Measurements from ENCODE around the gene GRIK4. TPM values are rescaled to one million over a fixed set of nuclear protein-coding genes. Genes with fewer than 3 reads are reported as not detected.

Gene GRIK4
- total RNA-seq, 1 experiment from 2014 or later: not detected

- H3K9ac ChIP-seq (ENCODE audit: low read length): no peak overlapping the region
- H3K27me3 ChIP-seq (ENCODE audit: low read length): peaks cover 72% of the 10 kb centered on the region
- H3F3A ChIP-seq (ENCODE audit: low read length, unreplicated experiment): no peaks in the 10 kb centered on the region
- no peak overlapping the region for H3K27ac ChIP-seq (ENCODE audit: low read length)
- intact Hi-C loops (cut with micrococcal nuclease): no loop called here
- POLR2A ChIA-PET (ENCODE audit: unreplicated experiment): no interaction called here
- DNase-seq (no peak), ATAC-seq (no peak)
- no peaks in the 10 kb centered on the region for H3K79me2 ChIP-seq (ENCODE audit: low read length)
- no peaks in the 10 kb centered on the region for H4K20me1 ChIP-seq (ENCODE audit: low read length)
- no peak overlapping the region for H3K4me2 ChIP-seq (ENCODE audit: low read length)
- no peak overlapping the region for H3K4me3 ChIP-seq (ENCODE audit: low read length)
- no TSS peak for BruUV-seq (replicated peaks)
- H3K4me1 ChIP-seq (ENCODE audit: insufficient read depth, low read length): no peaks in the 10 kb centered on the region
- CTCF ChIA-PET: no interaction called here
- no peak for TF ChIP-seq EZH2 (IDR thresholded peaks at IDR 0.05; ENCODE audit: low read length, unreplicated experiment)
- no peak for TF ChIP-seq EZH2phosphoT487 (IDR thresholded peaks at IDR 0.05; ENCODE audit: borderline replicate concordance, low read length)
- no peak for TF ChIP-seq CTCF (conservative IDR thresholded peaks at IDR 0.05; ENCODE audit: low read depth, low read length)
- no peak overlapping the region for H2AFZ ChIP-seq (ENCODE audit: low read length)
- no peaks in the 10 kb centered on the region for H3K9me3 ChIP-seq (ENCODE audit: low read length)
- H3K9me2 ChIP-seq (replicated peaks; ENCODE audit: low read length): no peaks in the 10 kb centered on the region
- no peaks in the 10 kb centered on the region for H3K36me3 ChIP-seq (ENCODE audit: low read depth, low read length)
Observed at GRCh38 chr11:120668537-120668936, 157.0 kb downstream of the GRIK4 start.

GRCh38 chr11:120674542-120674941 is 163.0 kb downstream of the GRIK4 start:
- Histone ChIP-seq H3K79me2 (ENCODE audit: low read length) (no peaks in the 10 kb centered on the region), H3K9ac (ENCODE audit: low read length) (no peak overlapping the region), H3K9me3 (ENCODE audit: low read length) (no peaks in the 10 kb centered on the region), H3F3A (ENCODE audit: low read length, unreplicated experiment) (no peaks in the 10 kb centered on the region), H3K27me3 (ENCODE audit: low read length) (peaks cover 63% of the 10 kb centered on the region), H3K9me2 (replicated peaks; ENCODE audit: low read length) (no peaks in the 10 kb centered on the region), H2AFZ (ENCODE audit: low read length) (no peak overlapping the region), H3K36me3 (ENCODE audit: low read depth, low read length) (no peaks in the 10 kb centered on the region), H3K4me3 (ENCODE audit: low read length) (no peak overlapping the region), H3K4me2 (ENCODE audit: low read length) (no peak overlapping the region), H3K4me1 (ENCODE audit: insufficient read depth, low read length) (no peaks in the 10 kb centered on the region), H3K27ac (ENCODE audit: low read length) (no peak overlapping the region), H4K20me1 (ENCODE audit: low read length) (no peaks in the 10 kb centered on the region)
- no peak for TF ChIP-seq EZH2phosphoT487 (IDR thresholded peaks at IDR 0.05; ENCODE audit: borderline replicate concordance, low read length)
- TF ChIP-seq CTCF (conservative IDR thresholded peaks at IDR 0.05; ENCODE audit: low read depth, low read length): no peak
- no peak for TF ChIP-seq EZH2 (IDR thresholded peaks at IDR 0.05; ENCODE audit: low read length, unreplicated experiment)
- DNase-seq (no peak), ATAC-seq (no peak)
- intact Hi-C loops (cut with micrococcal nuclease): no loop called here
- POLR2A ChIA-PET (ENCODE audit: unreplicated experiment): no interaction called here
- BruUV-seq (replicated peaks): no TSS peak
- CTCF ChIA-PET: no interaction called here

- peaks cover 58% of the 10 kb centered on the region for H3K27me3 ChIP-seq (ENCODE audit: low read length)
- no peak for ATAC-seq
- CTCF ChIA-PET: no interaction called here
- H2AFZ ChIP-seq (ENCODE audit: low read length): no peak overlapping the region
- POLR2A ChIA-PET (ENCODE audit: unreplicated experiment): no interaction called here
- BruUV-seq (replicated peaks): no TSS peak
- H3K27ac ChIP-seq (ENCODE audit: low read length): no peak overlapping the region
- no peaks in the 10 kb centered on the region for H3K79me2 ChIP-seq (ENCODE audit: low read length)
- no peak overlapping the region for H3K9ac ChIP-seq (ENCODE audit: low read length)
- TF ChIP-seq EZH2 (IDR thresholded peaks at IDR 0.05; ENCODE audit: low read length, unreplicated experiment) (no peak), EZH2phosphoT487 (IDR thresholded peaks at IDR 0.05; ENCODE audit: borderline replicate concordance, low read length) (no peak), CTCF (conservative IDR thresholded peaks at IDR 0.05; ENCODE audit: low read depth, low read length) (no peak)
- DNase-seq: no peak
- H3K4me1 ChIP-seq (ENCODE audit: insufficient read depth, low read length): no peaks in the 10 kb centered on the region
- H3K9me2 ChIP-seq (replicated peaks; ENCODE audit: low read length): no peaks in the 10 kb centered on the region
- H3K4me2 ChIP-seq (ENCODE audit: low read length): no peak overlapping the region
- intact Hi-C loops (cut with micrococcal nuclease): no loop called here
- H3F3A ChIP-seq (ENCODE audit: low read length, unreplicated experiment): no peaks in the 10 kb centered on the region
- H3K4me3 ChIP-seq (ENCODE audit: low read length): no peak overlapping the region
- H3K36me3 ChIP-seq (ENCODE audit: low read depth, low read length): no peaks in the 10 kb centered on the region
- no peaks in the 10 kb centered on the region for H4K20me1 ChIP-seq (ENCODE audit: low read length)
- H3K9me3 ChIP-seq (ENCODE audit: low read length): no peaks in the 10 kb centered on the region
Observed at GRCh38 chr11:120675171-120675570, 163.6 kb downstream of the GRIK4 start.

Data from PC-3 (cell line).